K562 (cell line): Measurements from ENCODE around the gene HGS. TPM values are rescaled to one million over a fixed set of nuclear protein-coding genes. Genes with fewer than 3 reads are reported as not detected.

Source experiments
- ADNP ChIP-seq: fragments of 200-800 bp; sonication (Bioruptor generic); IDR thresholded peaks from 2 replicates; pipeline ENCODE4 v1.6.1; 2016; ENCODE audit warnings: missing genetic modification characterization, missing compliant biosample characterization
- BCOR ChIP-seq: fragments of 450-650 bp; IDR thresholded peaks from 2 replicates; pipeline ENCODE4 v1.6.1; 2016
- BRCA1 ChIP-seq, 2 experiments: fragments of 450-650 bp in 1 of 2; sonication (generic) in 1 of 2; formaldehyde crosslinking in 1 of 2; IDR thresholded peaks; 2 replicates each; pipeline versions ENCODE4 v1.5.0 to v1.6.1; 2017 to 2020; ENCODE audit warnings: mild to moderate bottlenecking in 1 of 2, missing genetic modification reagents in 1 of 2
- CAMTA2 ChIP-seq: fragments of 250-450 bp; sonication (Bioruptor Pico); conservative IDR thresholded peaks from 2 replicates; pipeline ENCODE4 v1.5.1; 2022
- CBX3 ChIP-seq, 2 experiments: IDR thresholded peaks; 1 replicate in 1 of 2; 2 replicates in 1 of 2; pipeline ENCODE4 v1.6.1; 2012; ENCODE audit warnings: inconsistent platforms in 2 of 2, low read length in 2 of 2, borderline replicate concordance in 1 of 2, control low read depth in 1 of 2
- KDM2B ChIP-seq: fragments of 250-450 bp; sonication (Bioruptor Pico); IDR thresholded peaks from 2 replicates; pipeline ENCODE4 v1.8.0; 2021; ENCODE audit warnings: mild to moderate bottlenecking, moderate library complexity
- KDM5B ChIP-seq: fragments of 200-600 bp; sonication (generic); IDR thresholded peaks from 2 replicates; pipeline ENCODE4 v1.6.1; 2012; ENCODE audit warnings: low read depth, mild to moderate bottlenecking, moderate library complexity, low read length, control low read depth, inconsistent platforms; ENCODE audit not compliant: insufficient replicate concordance
- NFE2 ChIP-seq: IDR thresholded peaks from 2 replicates; pipeline ENCODE4 v1.6.1; 2014; ENCODE audit warnings: antibody characterized with exemption, low read depth
- NFYB ChIP-seq: IDR thresholded peaks from 2 replicates; pipeline ENCODE4 v1.6.1; 2011; ENCODE audit warnings: mild to moderate bottlenecking, moderate library complexity; ENCODE audit not compliant: insufficient read length; ENCODE audit errors: extremely low read depth
- POLR2AphosphoS2 ChIP-seq: IDR thresholded peaks from 2 replicates; pipeline ENCODE4 v1.6.1; 2012; ENCODE audit warnings: low read length, improper control_type of control experiment
- POLR2G ChIP-seq: fragments of 200-400 bp; formaldehyde crosslinking; IDR thresholded peaks from 2 replicates; pipeline ENCODE4 v1.6.1; 2017; ENCODE audit warnings: low read depth, mild to moderate bottlenecking, antibody characterized with exemption, low read length, moderate library complexity
- PRMT5 ChIP-seq: sonication (generic); formaldehyde crosslinking; IDR thresholded peaks from 2 replicates; pipeline ENCODE4 v1.5.0; 2020; ENCODE audit warnings: missing genetic modification reagents
- PRPF4 ChIP-seq: fragments of 200-400 bp; formaldehyde crosslinking; IDR thresholded peaks from one replicate; pipeline ENCODE4 v1.6.1; 2017; ENCODE audit warnings: low read length, low read depth, mild to moderate bottlenecking; ENCODE audit not compliant: insufficient read depth, poor library complexity, severe bottlenecking
- RBM22 ChIP-seq: fragments of 200-400 bp; formaldehyde crosslinking; IDR thresholded peaks from 2 replicates; pipeline ENCODE4 v1.6.1; 2018; ENCODE audit warnings: low read length, low read depth; ENCODE audit not compliant: poor library complexity, severe bottlenecking
- RBM39 ChIP-seq: fragments of 200-400 bp; formaldehyde crosslinking; optimal IDR thresholded peaks from 2 replicates; pipeline ENCODE3; 2018; ENCODE audit warnings: low read depth, low read length
- SUPT5H ChIP-seq: fragments of 450-650 bp; IDR thresholded peaks from 2 replicates; pipeline ENCODE4 v1.6.1; 2016
- TAF9B ChIP-seq: fragments of 450-650 bp; IDR thresholded peaks from 2 replicates; pipeline ENCODE4 v1.6.1; 2018; ENCODE audit warnings: mild to moderate bottlenecking; ENCODE audit not compliant: partially characterized antibody
- TARDBP ChIP-seq: fragments of 450-650 bp; IDR thresholded peaks from 2 replicates; pipeline ENCODE4 v1.6.1; 2016
- ZNF23 ChIP-seq: fragments of 250-450 bp; sonication (Bioruptor Pico); IDR thresholded peaks from 2 replicates; pipeline ENCODE4 v1.4.0; 2020; ENCODE audit warnings: mild to moderate bottlenecking
- ZNF316 ChIP-seq: fragments of 450-650 bp; IDR thresholded peaks from 2 replicates; pipeline ENCODE4 v1.6.1; 2016
- ZNF354B ChIP-seq: fragments of 250-450 bp; sonication (Bioruptor Pico); IDR thresholded peaks from 2 replicates; pipeline ENCODE4 v1.4.0; 2020
- ZNF764 ChIP-seq: fragments of 250-450 bp; sonication (Bioruptor Pico); IDR thresholded peaks from 2 replicates; pipeline ENCODE4 v1.4.0; 2020; ENCODE audit warnings: low read depth, mild to moderate bottlenecking, moderate library complexity
- polyA plus RNA-seq, 8 experiments: library from polyadenylated mRNA; depleted of rRNA in 4 of 8; stranded (reverse) in 5 of 8; unstranded in 3 of 8; fragments of >200 nt; fragmentation: Nextera tagmentation in 2 of 8; fragmentation: Illumina TruSeq in 1 of 8; extraction: Ambion mirVana in 2 of 8; extraction: Trizol in 1 of 8; gene quantifications; 2 replicates each; pipeline versions ENCODE4 v1.2.1 to v1.2.3, GENCODE V29; 2011 to 2014; ENCODE audit warnings: inconsistent platforms in 1 of 8, missing spikeins in 1 of 8
- total RNA-seq, 7 experiments: library from RNA; depleted of rRNA in 6 of 7; stranded (reverse); fragments of >200 nt in 6 of 7; fragmentation: Illumina TruSeq in 2 of 7; extraction: Trizol in 2 of 7; gene quantifications; 2 replicates each; pipeline versions ENCODE4 v1.2.1 to v1.2.3, GENCODE V29; 2011 to 2021; ENCODE audit warnings: low replicate concordance in 1 of 7
- TF ChIP-seq, protein P1 (sequence below): sonication (generic); formaldehyde crosslinking; IDR thresholded peaks from 2 replicates; pipeline ENCODE4 v1.9.0; 2022; ENCODE audit warnings: mild to moderate bottlenecking, missing genetic modification reagents
- TF ChIP-seq, protein P2 (sequence below): fragments of 450-650 bp; formaldehyde crosslinking; IDR thresholded peaks from 2 replicates; pipeline ENCODE4 v1.4.0; 2020; ENCODE audit warnings: mild to moderate bottlenecking, moderate library complexity
- TF ChIP-seq, protein P3 (sequence below): sonication (generic); formaldehyde crosslinking; IDR thresholded peaks from 2 replicates; pipeline ENCODE4 v1.8.0; 2022; ENCODE audit warnings: missing genetic modification reagents, mild to moderate bottlenecking, moderate library complexity, borderline replicate concordance
- TF ChIP-seq, protein P4 (sequence below): fragments of 200-800 bp; sonication (Bioruptor generic); IDR thresholded peaks from 2 replicates; pipeline ENCODE4 v1.6.1; 2017; ENCODE audit warnings: missing genetic modification characterization, missing compliant biosample characterization

The HGS gene
- total and polyA plus RNA-seq, 9 of the 15 experiments (the other 6 are each of a cell fraction or from before 2014, with no cell fraction given): 3.9 to 176 (median 77.1) TPM

DNA sequence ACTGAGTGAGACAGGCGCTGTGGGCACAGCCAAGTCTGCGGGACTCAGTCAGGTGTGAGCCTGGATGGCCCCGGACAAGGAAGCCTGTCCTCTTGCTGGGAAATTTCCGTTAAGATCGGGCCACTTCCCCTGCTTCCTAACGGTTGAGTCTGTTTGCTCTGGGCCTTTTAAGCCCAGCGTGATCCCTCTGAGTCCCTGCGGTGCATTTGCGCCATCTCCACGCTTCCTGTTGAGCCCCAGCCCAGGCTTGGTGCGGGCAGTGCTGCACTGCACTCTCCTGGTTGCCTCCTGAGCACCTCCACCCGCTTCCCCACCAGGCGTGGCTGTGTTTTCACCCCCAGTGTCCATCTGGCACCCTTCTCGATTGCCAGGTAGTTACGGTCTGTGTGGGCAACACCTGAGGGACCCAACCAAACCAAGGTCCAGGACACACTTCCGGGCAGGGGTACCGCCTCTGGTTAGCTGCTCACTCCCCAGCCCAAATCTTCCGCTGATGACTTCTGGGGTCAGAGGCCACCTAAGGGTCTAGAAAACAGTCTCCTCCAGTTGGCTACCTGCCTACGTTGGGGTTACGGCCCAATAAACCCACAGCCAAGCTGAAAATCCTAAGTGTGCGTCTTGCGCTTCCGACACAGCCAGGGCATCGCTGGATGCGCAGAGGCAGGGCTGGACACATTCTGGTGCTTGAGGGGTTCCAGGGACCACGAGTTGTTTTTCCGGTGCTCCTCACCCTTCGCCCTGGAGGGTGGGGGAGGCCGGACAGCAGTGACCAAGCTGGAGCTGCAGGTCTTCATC lies 26.9 kb downstream of the HGS start (continued):
- TF ChIP-seq, protein P1, sequence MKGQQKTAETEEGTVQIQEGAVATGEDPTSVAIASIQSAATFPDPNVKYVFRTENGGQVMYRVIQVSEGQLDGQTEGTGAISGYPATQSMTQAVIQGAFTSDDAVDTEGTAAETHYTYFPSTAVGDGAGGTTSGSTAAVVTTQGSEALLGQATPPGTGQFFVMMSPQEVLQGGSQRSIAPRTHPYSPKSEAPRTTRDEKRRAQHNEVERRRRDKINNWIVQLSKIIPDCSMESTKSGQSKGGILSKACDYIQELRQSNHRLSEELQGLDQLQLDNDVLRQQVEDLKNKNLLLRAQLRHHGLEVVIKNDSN (CRISPR knock-in tag): 0 out of 2 replicates have a peak, but pooled peaks have one; percentile 21
- TF ChIP-seq ZNF764 (CRISPR knock-in tag) (no peak), ZNF354B (CRISPR knock-in tag) (no peak), NFYB (no peak), TARDBP (no peak), POLR2G (peak; percentile 78), RBM39 (peak; percentile 26), KDM2B (CRISPR knock-in tag) (no peak), POLR2AphosphoS2 (peak; percentile 45; the same call in 1 of the 2 replicates), BRCA1 (IDR thresholded peaks at IDR 0.05) (no peak), BRCA1 (CRISPR knock-in tag; IDR thresholded peaks at IDR 0.05) (no peak), SUPT5H (0 out of 2 replicates have a peak, but pooled peaks have one; percentile 28), KDM5B (peak; percentile 10), CAMTA2 (CRISPR knock-in tag) (0 out of 2 replicates have a peak, but pooled peaks have one; percentile 30), PRPF4 (no peak), ZNF316 (no peak), ZNF23 (CRISPR knock-in tag) (no peak), BCOR (no peak), NFE2 (no peak), RBM22 (peak; percentile 40), ADNP (tag) (no peak), TAF9B (no peak), PRMT5 (CRISPR knock-in tag) (no peak), CBX3 (IDR thresholded peaks at IDR 0.05; ENCODE audit: borderline replicate concordance in 1 of 2, low read length in 2 of 2) (no peak)
- TF ChIP-seq, protein P2, sequence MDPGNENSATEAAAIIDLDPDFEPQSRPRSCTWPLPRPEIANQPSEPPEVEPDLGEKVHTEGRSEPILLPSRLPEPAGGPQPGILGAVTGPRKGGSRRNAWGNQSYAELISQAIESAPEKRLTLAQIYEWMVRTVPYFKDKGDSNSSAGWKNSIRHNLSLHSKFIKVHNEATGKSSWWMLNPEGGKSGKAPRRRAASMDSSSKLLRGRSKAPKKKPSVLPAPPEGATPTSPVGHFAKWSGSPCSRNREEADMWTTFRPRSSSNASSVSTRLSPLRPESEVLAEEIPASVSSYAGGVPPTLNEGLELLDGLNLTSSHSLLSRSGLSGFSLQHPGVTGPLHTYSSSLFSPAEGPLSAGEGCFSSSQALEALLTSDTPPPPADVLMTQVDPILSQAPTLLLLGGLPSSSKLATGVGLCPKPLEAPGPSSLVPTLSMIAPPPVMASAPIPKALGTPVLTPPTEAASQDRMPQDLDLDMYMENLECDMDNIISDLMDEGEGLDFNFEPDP (CRISPR knock-in tag): no peak
- TF ChIP-seq, protein P3, sequence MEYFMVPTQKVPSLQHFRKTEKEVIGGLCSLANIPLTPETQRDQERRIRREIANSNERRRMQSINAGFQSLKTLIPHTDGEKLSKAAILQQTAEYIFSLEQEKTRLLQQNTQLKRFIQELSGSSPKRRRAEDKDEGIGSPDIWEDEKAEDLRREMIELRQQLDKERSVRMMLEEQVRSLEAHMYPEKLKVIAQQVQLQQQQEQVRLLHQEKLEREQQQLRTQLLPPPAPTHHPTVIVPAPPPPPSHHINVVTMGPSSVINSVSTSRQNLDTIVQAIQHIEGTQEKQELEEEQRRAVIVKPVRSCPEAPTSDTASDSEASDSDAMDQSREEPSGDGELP (CRISPR knock-in tag): 0 out of 2 replicates have a peak, but pooled peaks have one; percentile 5
- TF ChIP-seq, protein P4, sequence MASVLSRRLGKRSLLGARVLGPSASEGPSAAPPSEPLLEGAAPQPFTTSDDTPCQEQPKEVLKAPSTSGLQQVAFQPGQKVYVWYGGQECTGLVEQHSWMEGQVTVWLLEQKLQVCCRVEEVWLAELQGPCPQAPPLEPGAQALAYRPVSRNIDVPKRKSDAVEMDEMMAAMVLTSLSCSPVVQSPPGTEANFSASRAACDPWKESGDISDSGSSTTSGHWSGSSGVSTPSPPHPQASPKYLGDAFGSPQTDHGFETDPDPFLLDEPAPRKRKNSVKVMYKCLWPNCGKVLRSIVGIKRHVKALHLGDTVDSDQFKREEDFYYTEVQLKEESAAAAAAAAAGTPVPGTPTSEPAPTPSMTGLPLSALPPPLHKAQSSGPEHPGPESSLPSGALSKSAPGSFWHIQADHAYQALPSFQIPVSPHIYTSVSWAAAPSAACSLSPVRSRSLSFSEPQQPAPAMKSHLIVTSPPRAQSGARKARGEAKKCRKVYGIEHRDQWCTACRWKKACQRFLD (CRISPR knock-in tag): no peak
